ENCODE data around the gene CAPN13. TPM values are rescaled to one million over a fixed set of nuclear protein-coding genes. Genes with fewer than 3 reads are reported as not detected.

Gene CAPN13
- total and polyA plus RNA-seq, 10 of the 15 experiments (the other 5 are each of a cell fraction or from before 2014, with no cell fraction given): 0.03 to 0.10 (median 0.06) TPM; not detected in 7

GRCh38 chr2:30756051-30756719 is 51.1 kb downstream of the CAPN13 start:
- no peaks in the 10 kb centered on the region for H3K4me1 ChIP-seq (ENCODE audit: control insufficient read depth, insufficient read depth, low read length)
- ChIA-PET RAD21 (ENCODE audit: unreplicated experiment) (no interaction called here), CTCF (no interaction called here), SMC1A (ENCODE audit: uncharacterized antibody, unreplicated experiment) (no interaction called here), POLR2A (no interaction called here)
- WGBS (ENCODE audit: insufficient coverage, insufficient replicate concordance, low lambda C conversion rate, missing lambda C conversion rate): 9% methylated on average over 9 of the region's 9 CpGs
- no peak overlapping the region for H3K27ac ChIP-seq (ENCODE audit: control insufficient read depth, insufficient read depth)
- H3K9ac ChIP-seq (ENCODE audit: control insufficient read depth, insufficient read depth, low read length): no peak overlapping the region
- no peak for TF ChIP-seq MXI1 (IDR thresholded peaks at IDR 0.05; ENCODE audit: low read depth, low read length)
- no peak for TF ChIP-seq KAT2A (conservative IDR thresholded peaks at IDR 0.05; ENCODE audit: control insufficient read depth, low read depth, low read length)
- no peak for TF ChIP-seq STAT1 (conservative IDR thresholded peaks at IDR 0.05)
- TF ChIP-seq STAT3 (IDR thresholded peaks at IDR 0.05; ENCODE audit: low read depth, low read length): no peak
- TF ChIP-seq NFXL1 (IDR thresholded peaks at IDR 0.05; ENCODE audit: borderline replicate concordance): no peak
- TF ChIP-seq PAX5 (IDR thresholded peaks at IDR 0.05; ENCODE audit: borderline replicate concordance, low read depth, low read length): no peak
- no peak for TF ChIP-seq HDGF (IDR thresholded peaks at IDR 0.05)
- TF ChIP-seq CBX3 (IDR thresholded peaks at IDR 0.05; ENCODE audit: borderline replicate concordance, low read depth): no peak
- TF ChIP-seq ETV6 (conservative IDR thresholded peaks at IDR 0.05 in 1 of 2, IDR thresholded peaks at IDR 0.05 in 1 of 2; ENCODE audit: borderline replicate concordance in 1 of 2, low read depth in 1 of 2): no peak
- TF ChIP-seq, protein P1, sequence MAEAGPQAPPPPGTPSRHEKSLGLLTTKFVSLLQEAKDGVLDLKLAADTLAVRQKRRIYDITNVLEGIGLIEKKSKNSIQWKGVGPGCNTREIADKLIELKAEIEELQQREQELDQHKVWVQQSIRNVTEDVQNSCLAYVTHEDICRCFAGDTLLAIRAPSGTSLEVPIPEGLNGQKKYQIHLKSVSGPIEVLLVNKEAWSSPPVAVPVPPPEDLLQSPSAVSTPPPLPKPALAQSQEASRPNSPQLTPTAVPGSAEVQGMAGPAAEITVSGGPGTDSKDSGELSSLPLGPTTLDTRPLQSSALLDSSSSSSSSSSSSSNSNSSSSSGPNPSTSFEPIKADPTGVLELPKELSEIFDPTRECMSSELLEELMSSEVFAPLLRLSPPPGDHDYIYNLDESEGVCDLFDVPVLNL (IDR thresholded peaks at IDR 0.05; ENCODE audit: low read depth, low read length): no peak
- TF ChIP-seq SMARCA5 (IDR thresholded peaks at IDR 0.05): no peak
- no peak for TF ChIP-seq NFIC (IDR thresholded peaks at IDR 0.05; ENCODE audit: low read depth, low read length)
- TF ChIP-seq BRCA1 (IDR thresholded peaks at IDR 0.05; ENCODE audit: low read depth, low read length): no peak
- no peak for TF ChIP-seq SIN3A (IDR thresholded peaks at IDR 0.05; ENCODE audit: low read depth, low read length)
- TF ChIP-seq CHD4 (IDR thresholded peaks at IDR 0.05): no peak
- no peak for TF ChIP-seq NFYB (IDR thresholded peaks at IDR 0.05; ENCODE audit: insufficient read depth, low read depth, low read length)
- no peak for TF ChIP-seq ESRRA (IDR thresholded peaks at IDR 0.05; ENCODE audit: low read length)
- TF ChIP-seq POLR2A (IDR thresholded peaks at IDR 0.05; ENCODE audit: low read depth, low read length): no peak
- no peaks in the 10 kb centered on the region for H4K20me1 ChIP-seq (ENCODE audit: control insufficient read depth, insufficient read depth)
- no peaks in the 10 kb centered on the region for H3K9me3 ChIP-seq (replicated peaks; ENCODE audit: control insufficient read depth, insufficient read depth, low read length)
- no TSS peak for BruUV-seq (replicated peaks)
- ATAC-seq: no peak
- H3K4me3 ChIP-seq: no peak overlapping the region
- H3K36me3 ChIP-seq (ENCODE audit: control insufficient read depth in 2 of 2, insufficient read depth in 2 of 2, low read length in 1 of 2): no peaks in the 10 kb centered on the region
- FAIRE-seq: no peak
- H3K79me2 ChIP-seq (ENCODE audit: control insufficient read depth, insufficient read depth, low read length): no peaks in the 10 kb centered on the region
- in situ Hi-C loops (cut with MboI): no loop called here
- DNase-seq (ENCODE audit: low read depth, low spot score): no peak
- H3K27me3 ChIP-seq (replicated peaks in 1 of 2; ENCODE audit: control insufficient read depth in 2 of 2, insufficient read depth in 2 of 2, low read length in 1 of 2): no peaks in the 10 kb centered on the region; a peak in 2 of 4 replicates
- no peak overlapping the region for H2AFZ ChIP-seq (ENCODE audit: control insufficient read depth, low read depth, low read length)
- no peak overlapping the region for H3K4me2 ChIP-seq (ENCODE audit: control insufficient read depth, insufficient read depth)
- intact Hi-C loops (cut with micrococcal nuclease; ENCODE audit: unreplicated experiment): no loop called here

Data from GM12878 (cell line).